Measurements from ENCODE around the gene CUL9.

Gene CUL9

DNA sequence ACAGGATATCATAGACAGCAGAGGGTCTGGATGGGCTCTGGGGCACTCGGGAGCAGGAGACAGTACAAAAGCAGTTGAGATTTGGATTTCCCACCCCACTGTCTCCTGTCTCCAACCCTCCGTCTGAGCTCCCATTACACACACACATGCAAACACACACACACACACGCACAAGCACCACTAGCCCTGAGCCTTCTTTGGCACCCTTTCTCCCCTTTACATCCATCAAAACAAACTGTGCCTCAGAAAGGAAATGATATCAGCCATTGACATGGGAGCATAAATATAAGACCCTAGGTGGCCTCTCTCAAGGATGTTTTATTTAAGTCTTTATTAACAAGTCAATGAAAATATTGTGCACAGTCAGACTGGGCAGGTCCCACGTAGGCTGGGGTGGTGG, 78.8 kb downstream of the CUL9 start:
- TF ChIP-seq, protein P1, sequence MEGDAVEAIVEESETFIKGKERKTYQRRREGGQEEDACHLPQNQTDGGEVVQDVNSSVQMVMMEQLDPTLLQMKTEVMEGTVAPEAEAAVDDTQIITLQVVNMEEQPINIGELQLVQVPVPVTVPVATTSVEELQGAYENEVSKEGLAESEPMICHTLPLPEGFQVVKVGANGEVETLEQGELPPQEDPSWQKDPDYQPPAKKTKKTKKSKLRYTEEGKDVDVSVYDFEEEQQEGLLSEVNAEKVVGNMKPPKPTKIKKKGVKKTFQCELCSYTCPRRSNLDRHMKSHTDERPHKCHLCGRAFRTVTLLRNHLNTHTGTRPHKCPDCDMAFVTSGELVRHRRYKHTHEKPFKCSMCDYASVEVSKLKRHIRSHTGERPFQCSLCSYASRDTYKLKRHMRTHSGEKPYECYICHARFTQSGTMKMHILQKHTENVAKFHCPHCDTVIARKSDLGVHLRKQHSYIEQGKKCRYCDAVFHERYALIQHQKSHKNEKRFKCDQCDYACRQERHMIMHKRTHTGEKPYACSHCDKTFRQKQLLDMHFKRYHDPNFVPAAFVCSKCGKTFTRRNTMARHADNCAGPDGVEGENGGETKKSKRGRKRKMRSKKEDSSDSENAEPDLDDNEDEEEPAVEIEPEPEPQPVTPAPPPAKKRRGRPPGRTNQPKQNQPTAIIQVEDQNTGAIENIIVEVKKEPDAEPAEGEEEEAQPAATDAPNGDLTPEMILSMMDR (IDR thresholded peaks at IDR 0.05; ENCODE audit: low read depth, low read length, missing control alignments), result no peak
- DNase-seq (ENCODE audit: low read depth), result no peak
- H3K4me3 ChIP-seq (ENCODE audit: low read depth, low read length), result no peak overlapping the region
- in situ Hi-C loops (cut with HindIII; ENCODE audit: low sequenced_read_pairs), result no loop called here

DNA sequence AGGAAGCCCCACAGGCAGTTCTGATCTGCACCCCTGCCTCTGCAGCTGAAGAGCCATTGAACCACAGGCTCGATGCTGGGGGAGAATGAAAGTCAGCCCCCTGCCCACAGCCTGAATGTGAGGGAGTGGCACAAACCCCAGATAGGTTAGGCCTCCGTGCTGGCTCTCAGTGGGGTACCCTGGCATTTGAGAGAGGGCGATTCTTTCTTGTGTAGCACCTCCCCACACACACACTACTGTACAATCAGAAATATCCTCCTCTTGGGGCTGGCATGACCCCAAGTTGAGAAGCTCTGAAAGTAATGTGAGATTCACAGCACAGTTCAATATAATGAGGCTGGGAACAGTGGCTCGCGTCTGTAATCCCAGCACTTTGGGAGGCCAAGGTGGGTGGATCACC, 79.2 kb downstream of the CUL9 start:
- TF ChIP-seq, protein P1 (IDR thresholded peaks at IDR 0.05; ENCODE audit: low read depth, low read length, missing control alignments), result no peak
- H3K4me3 ChIP-seq (ENCODE audit: low read depth, low read length), result no peak overlapping the region
- no peak for DNase-seq (ENCODE audit: low read depth)
- in situ Hi-C loops (cut with HindIII; ENCODE audit: low sequenced_read_pairs), result no loop called here

DNA sequence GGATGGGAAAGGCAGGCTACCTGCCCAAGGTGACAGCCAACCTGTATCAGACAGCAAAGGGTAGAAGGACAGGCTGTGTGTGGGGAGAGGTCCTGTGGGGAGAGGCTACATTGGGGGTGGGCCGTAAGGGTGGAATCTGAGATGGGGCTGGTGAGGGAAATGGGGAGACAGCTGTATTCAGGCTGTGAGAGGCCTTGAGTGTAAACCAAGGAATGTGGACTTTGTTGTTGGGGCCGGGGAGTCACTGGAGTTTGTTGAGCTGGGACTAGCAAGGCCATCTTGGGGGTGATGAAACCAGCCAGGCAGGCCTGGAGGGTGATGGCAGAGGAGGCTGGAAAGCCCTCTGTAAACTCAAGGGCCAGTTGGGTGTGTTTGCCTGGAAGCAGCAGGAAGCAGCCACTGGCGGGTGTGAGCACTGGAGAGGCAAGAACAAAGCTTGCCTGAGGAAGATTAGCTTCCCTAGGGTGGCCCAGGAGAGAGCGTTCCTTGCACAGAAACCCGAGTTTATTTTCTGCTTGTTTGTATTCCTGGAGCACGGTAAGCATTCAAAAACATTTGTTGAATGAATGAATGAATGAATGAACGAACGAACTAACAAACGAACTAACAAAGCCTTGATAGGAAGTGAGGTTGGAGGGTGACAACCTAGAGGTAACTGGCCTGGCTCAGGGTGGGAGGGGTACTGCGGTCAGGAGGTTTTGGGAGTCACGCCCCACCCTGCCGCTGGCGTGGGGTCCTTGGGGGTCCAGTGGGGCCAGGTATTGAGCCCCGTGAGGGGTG, 80.2 kb downstream of the CUL9 start:
- DNase-seq (ENCODE audit: low read depth), result no peak
- TF ChIP-seq, protein P1 (IDR thresholded peaks at IDR 0.05; ENCODE audit: low read depth, low read length, missing control alignments), result no peak
- H3K4me3 ChIP-seq (ENCODE audit: low read depth, low read length), result no peak overlapping the region
- in situ Hi-C loops (cut with HindIII; ENCODE audit: low sequenced_read_pairs), result no loop called here

DNA sequence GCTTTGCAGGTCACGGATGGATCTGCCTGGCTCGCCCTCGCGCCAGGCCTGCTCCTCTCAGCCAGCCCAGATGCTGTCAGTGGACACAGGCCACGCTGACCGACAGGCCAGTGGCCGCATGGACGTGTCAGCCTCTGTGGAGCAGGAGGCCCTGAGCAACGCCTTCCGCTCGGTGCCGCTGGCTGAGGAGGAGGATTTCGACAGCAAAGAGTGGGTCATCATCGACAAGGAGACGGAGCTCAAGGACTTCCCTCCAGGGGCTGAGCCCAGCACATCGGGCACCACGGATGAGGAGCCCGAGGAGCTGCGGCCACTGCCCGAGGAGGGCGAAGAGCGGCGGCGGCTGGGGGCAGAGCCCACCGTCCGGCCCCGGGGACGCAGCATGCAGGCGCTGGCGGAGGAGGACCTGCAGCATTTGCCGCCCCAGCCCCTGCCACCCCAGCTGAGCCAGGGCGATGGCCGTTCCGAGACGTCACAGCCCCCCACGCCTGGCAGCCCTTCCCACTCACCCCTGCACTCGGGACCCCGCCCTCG, 80.9 kb downstream of the CUL9 start:
- TF ChIP-seq, protein P1 (IDR thresholded peaks at IDR 0.05; ENCODE audit: low read depth, low read length, missing control alignments), result no peak
- DNase-seq (ENCODE audit: low read depth), result no peak
- in situ Hi-C loops (cut with HindIII; ENCODE audit: low sequenced_read_pairs), result no loop called here
- no peak overlapping the region for H3K4me3 ChIP-seq (ENCODE audit: low read depth, low read length)

DNA sequence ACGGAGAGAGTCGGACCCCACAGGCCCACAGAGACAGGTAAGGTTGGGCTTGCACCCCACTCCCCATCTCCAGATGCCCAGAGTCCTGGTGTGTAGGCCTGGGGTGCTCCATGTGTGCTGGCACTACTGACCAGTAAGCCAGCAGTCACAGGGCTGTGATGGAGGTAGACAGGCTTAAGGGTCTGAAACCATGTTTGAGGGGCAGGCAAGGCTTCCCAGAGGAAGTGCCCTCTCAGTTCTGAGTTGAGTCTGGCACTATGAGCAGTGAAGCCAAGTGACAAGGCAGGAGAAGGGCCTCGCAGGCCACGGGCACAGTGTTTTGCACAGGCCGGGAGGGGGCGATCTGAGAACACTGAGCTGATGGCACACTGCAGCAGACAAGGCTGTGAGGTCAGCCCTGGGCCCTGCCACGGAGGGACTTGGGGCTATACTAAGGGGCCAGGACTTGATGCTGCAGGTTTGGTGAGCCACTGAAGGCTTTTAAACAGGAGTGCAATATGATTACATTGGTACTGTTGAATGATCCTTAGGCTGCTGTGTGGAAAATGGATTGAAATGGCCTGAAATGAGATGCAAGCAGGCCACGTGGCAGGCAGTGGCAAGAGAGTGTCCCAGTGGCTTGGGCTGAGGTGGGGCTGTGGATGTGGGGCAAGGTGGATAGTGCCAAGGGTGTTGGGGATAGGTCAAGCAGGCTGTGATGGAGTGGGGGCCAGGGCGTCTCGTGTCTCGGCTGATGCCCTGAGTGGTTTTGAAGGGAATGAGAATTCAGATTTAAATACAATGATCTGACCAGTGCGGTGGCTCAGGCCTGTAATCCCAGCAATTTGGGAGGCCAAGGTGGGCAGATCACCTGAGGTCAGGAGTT, 81.5 kb downstream of the CUL9 start:
- H3K4me3 ChIP-seq (ENCODE audit: low read depth, low read length), result no peak overlapping the region
- in situ Hi-C loops (cut with HindIII; ENCODE audit: low sequenced_read_pairs), result no loop called here
- DNase-seq (ENCODE audit: low read depth), result peak; percentile 26
- TF ChIP-seq, protein P1 (IDR thresholded peaks at IDR 0.05; ENCODE audit: low read depth, low read length, missing control alignments), result peak; percentile 76

DNA sequence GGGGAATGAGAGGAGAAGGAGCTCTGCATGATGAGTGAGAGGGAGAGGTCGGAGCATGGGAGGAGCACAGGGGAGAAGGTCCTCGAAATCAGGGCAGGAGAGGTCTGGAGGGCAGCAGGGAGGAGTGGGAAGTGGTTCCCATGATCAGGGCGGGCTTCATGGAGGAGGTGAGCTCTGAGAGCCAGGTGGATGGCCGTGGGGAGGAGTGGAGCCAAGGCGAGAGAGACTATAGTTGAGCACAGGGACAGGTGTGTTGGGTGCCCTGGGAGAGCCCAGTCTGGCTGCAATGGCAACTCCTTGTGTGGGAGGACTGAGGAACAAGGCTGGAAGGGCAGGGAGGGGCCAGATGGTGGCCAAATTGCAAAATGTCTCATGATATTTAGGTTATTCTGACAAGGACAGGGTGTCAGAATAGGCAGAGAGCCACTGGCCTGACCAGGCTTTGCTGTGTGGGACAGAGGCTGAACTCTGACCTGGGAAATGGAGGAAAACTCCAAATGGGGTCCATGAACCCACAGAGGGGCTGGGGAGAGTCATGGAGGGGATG, 82.7 kb downstream of the CUL9 start:
- TF ChIP-seq, protein P1 (IDR thresholded peaks at IDR 0.05; ENCODE audit: low read depth, low read length, missing control alignments), result no peak
- no peak for DNase-seq (ENCODE audit: low read depth)
- in situ Hi-C loops (cut with HindIII; ENCODE audit: low sequenced_read_pairs), result no loop called here

More for the DNA sequence above, 82.7 kb downstream of the CUL9 start:
- H3K4me3 ChIP-seq (ENCODE audit: low read depth, low read length), result no peak overlapping the region
